ENCODE measurements around the gene RNF150.

GRCh38 chr4:141023051-141023450 lies 110.2 kb downstream of the RNF150 start:
- TF ChIP-seq BHLHE40 (IDR thresholded peaks at IDR 0.05; ENCODE audit: low read depth, low read length): no peak
- TF ChIP-seq EP300 (IDR thresholded peaks at IDR 0.05): no peak
- no peak for TF ChIP-seq POLR2A (IDR thresholded peaks at IDR 0.05; ENCODE audit: low read length)
- no peak for TF ChIP-seq FOSL2 (IDR thresholded peaks at IDR 0.05)
- TF ChIP-seq FOSL2 (CRISPR knock-in tag; IDR thresholded peaks at IDR 0.05): no peak
- TF ChIP-seq CTCF (IDR thresholded peaks at IDR 0.05): no peak

Measured in A549 (cell line).